ENCODE results near the gene NEUROG2. TPM values are rescaled to one million over a fixed set of nuclear protein-coding genes. Genes with fewer than 3 reads are reported as not detected.
A peak's percentile ranks its signal among the peaks of the same experiment; 100 is the strongest.
"Not testable (repeated sequence)": the region's sequence is repeated elsewhere in the genome, so short reads cannot be mapped to it uniquely, and the experiment has no call there.

Gene NEUROG2
- total RNA-seq, 1 donor from 2014 or later = not detected

DNA sequence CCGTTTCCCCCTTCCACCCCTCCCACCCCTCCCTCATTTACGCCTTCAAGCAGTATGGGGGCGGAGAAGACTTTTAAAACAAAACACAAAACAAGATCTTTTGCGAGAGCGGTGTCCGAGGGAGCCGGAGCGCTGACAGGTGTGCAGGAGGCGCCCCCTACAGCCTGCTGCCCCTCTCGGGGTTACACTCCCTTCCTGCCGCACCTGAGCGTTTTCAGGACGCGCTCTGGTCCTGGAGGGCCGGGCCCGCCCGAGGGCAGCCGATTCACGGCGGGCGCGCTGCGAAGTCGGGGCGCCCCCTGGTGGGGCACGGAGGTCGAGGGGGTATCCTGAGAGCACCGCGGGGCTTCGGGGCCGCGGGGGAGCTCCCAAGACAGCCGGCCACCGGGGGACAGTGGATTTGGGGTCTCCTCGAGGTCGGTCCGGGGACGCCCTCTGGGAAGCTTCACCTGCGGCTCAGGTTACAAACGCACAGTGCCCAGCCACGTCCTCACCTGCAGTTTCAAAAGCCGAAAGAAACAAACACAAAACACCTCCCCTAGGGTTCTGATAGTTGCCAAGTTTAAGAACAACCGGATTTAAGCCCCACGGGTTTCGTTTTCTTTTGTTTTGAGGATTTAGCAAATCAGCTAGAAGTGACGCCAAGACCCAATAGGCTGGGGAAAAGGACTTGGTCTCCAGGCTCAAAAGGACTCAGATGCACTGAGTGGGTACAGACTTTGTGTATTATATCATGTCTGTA, 8.0 kb upstream of the NEUROG2 start:
- peaks cover 60% of the 10 kb centered on the region for H3K27me3 ChIP-seq (ENCODE audit: insufficient read depth, low read length)
- no peak overlapping the region for H3K9ac ChIP-seq (ENCODE audit: low read length)

DNA sequence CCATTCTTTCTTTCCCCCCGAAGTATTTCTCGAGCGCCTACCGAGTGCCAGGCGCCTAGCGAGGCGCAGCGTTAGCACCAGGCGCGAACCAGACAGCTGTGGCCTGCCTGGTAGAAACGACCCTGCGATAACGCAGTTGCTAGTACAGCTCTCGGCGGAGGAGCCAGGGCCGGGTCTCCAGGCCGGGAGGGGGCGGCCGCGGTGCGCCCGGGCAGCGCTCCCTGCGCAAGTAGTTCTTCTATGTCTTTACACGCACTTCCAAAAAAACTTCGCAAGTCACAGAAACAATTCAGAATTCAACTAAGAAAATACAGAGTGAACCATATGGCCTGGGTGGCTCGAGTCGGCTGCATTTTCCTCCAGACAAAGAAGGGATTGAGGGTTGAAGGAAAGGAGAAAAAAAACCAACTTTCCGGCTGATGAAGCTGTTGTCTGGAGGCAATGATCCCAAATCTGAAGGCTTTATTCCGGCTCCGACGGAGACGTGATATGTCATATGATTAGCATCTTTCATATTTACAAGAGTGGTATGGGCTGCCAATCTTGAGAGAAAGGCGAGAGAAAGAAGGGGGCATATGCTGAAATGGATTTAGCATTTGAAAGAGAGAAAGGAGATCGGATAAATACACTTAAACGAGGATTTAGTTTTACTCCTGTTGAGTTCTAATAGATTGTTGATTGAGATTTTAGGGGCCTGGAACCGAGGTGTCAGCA, 7.2 kb upstream of the NEUROG2 start:
- Histone ChIP-seq H3K9me3 (ENCODE audit: insufficient read depth, low read depth, low read length) (peaks cover 5% of the 10 kb centered on the region), H3K79me2 (ENCODE audit: insufficient read depth, low read length) (no peaks in the 10 kb centered on the region), H3K27me3 (ENCODE audit: insufficient read depth, low read length) (peaks cover 68% of the 10 kb centered on the region), H3K4me1 (ENCODE audit: insufficient read depth, low read length) (no peaks in the 10 kb centered on the region), H4K20me1 (ENCODE audit: insufficient read depth, low read length) (peaks cover 3% of the 10 kb centered on the region), H3K27ac (ENCODE audit: low read depth, low read length) (no peak overlapping the region), H3K4me2 (ENCODE audit: low read length) (peak overlapping the region; percentile 85), H3K4me3 (ENCODE audit: insufficient read depth, low read depth, low read length) (peak overlapping the region; percentile 58), H3K9ac (ENCODE audit: low read length) (no peak overlapping the region), H3K36me3 (ENCODE audit: insufficient read depth, low read length) (no peaks in the 10 kb centered on the region), H2AFZ (ENCODE audit: low read depth, low read length) (peak overlapping the region; percentile 47)
- Mint-ChIP-seq H3K36me3 (ENCODE audit: low read depth, unreplicated experiment) (no peaks in the 10 kb centered on the region), H3K27me3 (ENCODE audit: low read depth, unreplicated experiment) (peaks cover 55% of the 10 kb centered on the region), H3K4me3 (ENCODE audit: unreplicated experiment) (peak overlapping the region; percentile 84), H3K9me3 (ENCODE audit: unreplicated experiment) (peaks cover 13% of the 10 kb centered on the region), H3K4me1 (ENCODE audit: low read depth, unreplicated experiment) (no peaks in the 10 kb centered on the region), H3K27ac (ENCODE audit: unreplicated experiment) (no peak overlapping the region)
- DNase-seq (ENCODE audit: low read depth) = peak; percentile 24
- peak; percentile 60 for TF ChIP-seq EZH2 (IDR thresholded peaks at IDR 0.05; ENCODE audit: insufficient read depth, low read length)
- TF ChIP-seq, protein P1, sequence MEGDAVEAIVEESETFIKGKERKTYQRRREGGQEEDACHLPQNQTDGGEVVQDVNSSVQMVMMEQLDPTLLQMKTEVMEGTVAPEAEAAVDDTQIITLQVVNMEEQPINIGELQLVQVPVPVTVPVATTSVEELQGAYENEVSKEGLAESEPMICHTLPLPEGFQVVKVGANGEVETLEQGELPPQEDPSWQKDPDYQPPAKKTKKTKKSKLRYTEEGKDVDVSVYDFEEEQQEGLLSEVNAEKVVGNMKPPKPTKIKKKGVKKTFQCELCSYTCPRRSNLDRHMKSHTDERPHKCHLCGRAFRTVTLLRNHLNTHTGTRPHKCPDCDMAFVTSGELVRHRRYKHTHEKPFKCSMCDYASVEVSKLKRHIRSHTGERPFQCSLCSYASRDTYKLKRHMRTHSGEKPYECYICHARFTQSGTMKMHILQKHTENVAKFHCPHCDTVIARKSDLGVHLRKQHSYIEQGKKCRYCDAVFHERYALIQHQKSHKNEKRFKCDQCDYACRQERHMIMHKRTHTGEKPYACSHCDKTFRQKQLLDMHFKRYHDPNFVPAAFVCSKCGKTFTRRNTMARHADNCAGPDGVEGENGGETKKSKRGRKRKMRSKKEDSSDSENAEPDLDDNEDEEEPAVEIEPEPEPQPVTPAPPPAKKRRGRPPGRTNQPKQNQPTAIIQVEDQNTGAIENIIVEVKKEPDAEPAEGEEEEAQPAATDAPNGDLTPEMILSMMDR (IDR thresholded peaks at IDR 0.05; ENCODE audit: insufficient read depth, low read depth, low read length) = peak; percentile 7
- no peak for FAIRE-seq

More for the DNA sequence above, 8.0 kb upstream of the NEUROG2 start:
- DNase-seq (ENCODE audit: low read depth) (no peak), FAIRE-seq (no peak)
- H3K27ac Mint-ChIP-seq (ENCODE audit: unreplicated experiment) = no peak overlapping the region
- peak overlapping the region; percentile 84 for H3K4me3 Mint-ChIP-seq (ENCODE audit: unreplicated experiment)
- H3K9me3 Mint-ChIP-seq (ENCODE audit: unreplicated experiment) = peaks cover 13% of the 10 kb centered on the region
- TF ChIP-seq, protein P1 (IDR thresholded peaks at IDR 0.05; ENCODE audit: insufficient read depth, low read depth, low read length) = peak; percentile 21
- peak; percentile 70 for TF ChIP-seq EZH2 (IDR thresholded peaks at IDR 0.05; ENCODE audit: insufficient read depth, low read length)
- Histone ChIP-seq H3K4me2 (ENCODE audit: low read length) (peak overlapping the region; percentile 85), H2AFZ (ENCODE audit: low read depth, low read length) (no peak overlapping the region), H3K4me3 (ENCODE audit: insufficient read depth, low read depth, low read length) (peak overlapping the region; percentile 58), H3K36me3 (ENCODE audit: insufficient read depth, low read length) (no peaks in the 10 kb centered on the region), H3K4me1 (ENCODE audit: insufficient read depth, low read length) (no peaks in the 10 kb centered on the region), H3K27ac (ENCODE audit: low read depth, low read length) (no peak overlapping the region), H3K9me3 (ENCODE audit: insufficient read depth, low read depth, low read length) (peaks cover 5% of the 10 kb centered on the region), H3K79me2 (ENCODE audit: insufficient read depth, low read length) (no peaks in the 10 kb centered on the region), H4K20me1 (ENCODE audit: insufficient read depth, low read length) (peaks cover 3% of the 10 kb centered on the region)
- H3K27me3 Mint-ChIP-seq (ENCODE audit: low read depth, unreplicated experiment) = peaks cover 47% of the 10 kb centered on the region
- no peaks in the 10 kb centered on the region for H3K4me1 Mint-ChIP-seq (ENCODE audit: low read depth, unreplicated experiment)
- no peaks in the 10 kb centered on the region for H3K36me3 Mint-ChIP-seq (ENCODE audit: low read depth, unreplicated experiment)

DNA sequence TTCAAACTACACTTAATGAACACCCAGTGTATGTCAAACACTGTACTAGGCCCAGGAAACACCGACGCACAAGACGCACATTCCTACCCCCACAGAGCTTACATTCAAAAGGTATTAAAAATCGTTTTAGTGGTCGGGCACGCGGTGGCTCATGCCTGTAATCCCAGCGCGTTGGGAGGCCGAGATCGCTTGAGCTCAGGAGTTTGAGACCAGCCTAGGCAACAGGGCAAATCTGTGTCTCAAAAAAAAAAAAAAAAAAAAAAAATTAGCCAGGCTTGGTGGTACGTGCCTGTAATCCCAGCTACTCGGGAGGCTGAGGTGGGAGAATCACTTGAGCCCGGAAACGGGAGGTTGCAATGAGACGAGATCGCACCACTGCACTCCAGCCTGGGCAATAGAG, 6.5 kb upstream of the NEUROG2 start:
- H3K27ac Mint-ChIP-seq (ENCODE audit: unreplicated experiment); H3K4me1 ChIP-seq (ENCODE audit: insufficient read depth, low read length); FAIRE-seq; H3K4me3 Mint-ChIP-seq (ENCODE audit: unreplicated experiment); H4K20me1 ChIP-seq (ENCODE audit: insufficient read depth, low read length); DNase-seq (ENCODE audit: low read depth); H3K4me3 ChIP-seq (ENCODE audit: insufficient read depth, low read depth, low read length); H2AFZ ChIP-seq (ENCODE audit: low read depth, low read length); H3K9me3 ChIP-seq (ENCODE audit: insufficient read depth, low read depth, low read length); H3K27ac ChIP-seq (ENCODE audit: low read depth, low read length); H3K9ac ChIP-seq (ENCODE audit: low read length); H3K79me2 ChIP-seq (ENCODE audit: insufficient read depth, low read length); H3K4me2 ChIP-seq (ENCODE audit: low read length); H3K36me3 ChIP-seq (ENCODE audit: insufficient read depth, low read length); H3K4me1 Mint-ChIP-seq (ENCODE audit: low read depth, unreplicated experiment); H3K36me3 Mint-ChIP-seq (ENCODE audit: low read depth, unreplicated experiment): not testable (repeated sequence)
- Mint-ChIP-seq H3K9me3 (ENCODE audit: unreplicated experiment) (peaks cover 13% of the 10 kb centered on the region), H3K27me3 (ENCODE audit: low read depth, unreplicated experiment) (peaks cover 62% of the 10 kb centered on the region)
- peaks cover 75% of the 10 kb centered on the region for H3K27me3 ChIP-seq (ENCODE audit: insufficient read depth, low read length)
